Suppressor macrophage (primary cell): Measurements from ENCODE around the gene EPHB4.
"Not testable (repeated sequence)": the region's sequence is repeated elsewhere in the genome, so short reads cannot be mapped to it uniquely, and the experiment has no call there.

Experiments used
- DNase-seq, 4 experiments: peaks; one replicate each; pipeline ENCODE4 v3.0.0-alpha.2; 2020 to 2022

The EPHB4 gene

DNA sequence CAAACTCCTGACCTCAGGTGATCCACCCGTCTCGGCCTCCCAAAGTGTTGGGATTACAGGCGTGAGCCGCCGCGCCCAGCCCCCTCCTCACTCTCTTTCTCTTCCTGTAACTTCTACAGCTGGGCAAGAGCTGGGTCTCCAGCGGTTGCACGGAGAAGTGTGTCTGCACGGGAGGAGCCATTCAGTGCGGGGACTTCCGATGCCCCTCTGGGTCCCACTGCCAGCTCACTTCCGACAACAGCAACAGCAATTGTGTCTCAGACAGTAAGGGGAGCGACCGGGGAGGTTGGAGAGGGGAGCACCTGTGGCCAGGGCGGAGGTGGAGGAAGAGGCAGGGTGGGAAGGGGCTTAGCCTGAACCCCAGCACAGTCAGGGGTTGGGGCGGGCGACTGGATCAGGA, 41.4 kb downstream of the EPHB4 start:
- DNase-seq, result no peak

GRCh38 chr7:100783804-100784203, 43.5 kb downstream of the EPHB4 start:
- no peak for DNase-seq

DNA sequence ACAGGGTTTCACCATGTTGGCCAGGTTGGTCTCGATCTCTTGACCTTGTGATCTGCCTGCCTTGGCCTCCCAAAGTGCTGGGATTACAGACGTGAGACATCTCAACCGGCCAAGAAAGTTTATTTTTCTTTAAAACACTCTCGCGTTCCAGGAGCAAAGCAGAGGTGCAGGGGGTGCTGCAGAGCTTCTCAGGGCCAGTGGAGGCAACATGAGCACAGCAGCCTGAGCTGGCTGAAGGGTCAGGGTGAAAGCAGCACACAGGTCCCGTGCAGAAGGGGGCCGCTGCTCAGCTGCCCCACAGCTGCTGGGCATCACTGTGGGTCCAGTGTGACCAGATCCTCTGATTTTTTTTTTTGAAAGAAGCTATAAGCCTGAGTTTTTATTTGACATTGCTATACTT, 46.1 kb downstream of the EPHB4 start:
- no peak for DNase-seq

GRCh38 chr7:100779359-100779758, 48.0 kb downstream of the EPHB4 start:
- no peak for DNase-seq

- DNase-seq, result no peak
Observed at GRCh38 chr7:100778061-100778621, 49.2 kb downstream of the EPHB4 start.

- DNase-seq, result no peak
Observed at GRCh38 chr7:100773491-100773890, 53.8 kb downstream of the EPHB4 start.

DNA sequence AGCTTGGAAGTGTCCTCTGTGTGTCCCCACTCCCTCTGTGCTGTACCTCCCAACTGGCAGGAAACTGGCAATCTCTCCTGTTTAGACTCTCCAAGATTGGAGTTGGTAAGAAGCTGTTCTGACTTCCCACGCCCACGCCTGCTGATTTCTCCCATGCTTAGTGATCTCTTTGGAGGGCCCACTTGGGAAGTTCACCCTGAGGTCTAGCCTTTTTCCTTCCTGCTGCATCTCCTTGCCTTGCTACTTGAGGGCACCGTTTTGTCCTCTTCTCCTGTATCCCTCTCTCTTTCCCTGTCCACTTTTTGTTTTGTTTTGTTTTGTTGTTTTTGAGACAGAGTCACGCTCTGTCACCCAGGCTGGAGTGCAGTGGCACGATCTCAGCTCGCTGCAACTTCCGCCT, 58.5 kb downstream of the EPHB4 start:
- peak in 2 of 4 experiments; percentile 15 to 17 for DNase-seq

DNA sequence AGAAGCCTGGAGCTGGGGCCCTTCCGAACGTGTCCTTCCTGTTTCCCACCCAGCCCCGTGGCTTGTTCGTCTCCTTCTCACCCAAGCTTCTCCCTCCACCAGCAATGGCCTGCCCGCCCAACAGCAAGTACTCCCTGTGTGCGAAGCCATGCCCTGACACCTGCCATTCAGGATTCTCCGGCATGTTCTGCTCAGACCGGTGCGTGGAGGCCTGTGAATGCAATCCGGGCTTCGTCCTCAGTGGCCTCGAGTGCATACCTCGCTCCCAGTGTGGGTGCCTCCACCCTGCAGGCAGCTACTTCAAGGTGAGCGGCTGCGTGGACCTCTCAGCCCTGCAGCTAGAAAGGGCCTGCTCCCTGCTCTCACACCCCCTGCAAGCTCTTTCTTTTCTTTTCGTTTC, 62.1 kb downstream of the EPHB4 start:
- DNase-seq, result no peak

DNA sequence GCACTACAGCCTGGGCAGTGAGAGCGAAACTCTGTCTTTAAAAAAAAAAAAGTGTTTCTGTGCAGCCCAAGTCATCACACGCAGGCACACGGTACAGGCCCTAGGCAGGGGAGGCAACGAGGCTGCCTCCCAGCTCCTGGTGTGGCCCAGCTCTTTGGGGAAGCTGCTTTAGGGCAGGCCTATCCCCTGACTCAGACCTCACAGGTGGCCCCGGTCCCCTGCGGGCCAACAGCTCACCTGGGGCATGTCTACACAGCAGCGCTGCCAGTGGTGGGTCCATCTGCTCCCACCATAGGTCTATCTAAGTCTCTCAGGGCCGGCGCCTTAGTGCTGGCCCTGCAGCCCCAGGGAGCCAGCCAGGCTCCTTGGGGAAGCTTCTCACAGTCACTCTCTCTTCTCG, 62.5 kb downstream of the EPHB4 start:
- no peak for DNase-seq

GRCh38 chr7:100763556-100764140, 63.7 kb downstream of the EPHB4 start:
- DNase-seq, result no peak

- DNase-seq, result not testable (repeated sequence)
Observed at GRCh38 chr7:100762841-100763240, 64.5 kb downstream of the EPHB4 start.

GRCh38 chr7:100759357-100760171, 67.8 kb downstream of the EPHB4 start:
- no peak for DNase-seq

DNA sequence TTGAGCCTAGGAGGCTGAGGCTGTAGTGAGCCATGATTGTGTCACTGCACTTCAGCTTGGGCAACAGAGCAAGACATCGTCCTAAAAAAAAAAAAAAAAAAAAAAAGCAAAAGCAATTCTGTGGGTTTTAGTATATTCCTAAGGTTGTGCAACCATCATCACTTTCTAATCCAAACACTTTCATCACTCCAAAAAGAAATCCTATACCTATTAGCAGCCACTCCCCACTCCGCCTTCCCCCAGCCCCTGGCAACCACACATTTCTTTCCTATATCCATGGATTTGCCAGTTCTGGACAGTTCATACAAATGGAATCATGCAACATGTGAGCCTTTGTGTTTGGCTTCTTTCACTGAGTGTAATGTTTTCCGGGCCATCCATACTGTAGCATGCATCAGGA, 73.6 kb downstream of the EPHB4 start:
- no peak for DNase-seq

GRCh38 chr7:100752994-100753393, 74.3 kb downstream of the EPHB4 start:
- DNase-seq, result no peak
